AG20443 (cell line): ENCODE results near the gene RNF180.
"Not testable (repeated sequence)": the region's sequence is repeated elsewhere in the genome, so short reads cannot be mapped to it uniquely, and the experiment has no call there.

Source experiments
- DNase-seq: peaks from one replicate; pipeline ENCODE4 v3.0.0; 2012; ENCODE audit warnings: low spot score, mixed read lengths

RNF180 gene

DNA sequence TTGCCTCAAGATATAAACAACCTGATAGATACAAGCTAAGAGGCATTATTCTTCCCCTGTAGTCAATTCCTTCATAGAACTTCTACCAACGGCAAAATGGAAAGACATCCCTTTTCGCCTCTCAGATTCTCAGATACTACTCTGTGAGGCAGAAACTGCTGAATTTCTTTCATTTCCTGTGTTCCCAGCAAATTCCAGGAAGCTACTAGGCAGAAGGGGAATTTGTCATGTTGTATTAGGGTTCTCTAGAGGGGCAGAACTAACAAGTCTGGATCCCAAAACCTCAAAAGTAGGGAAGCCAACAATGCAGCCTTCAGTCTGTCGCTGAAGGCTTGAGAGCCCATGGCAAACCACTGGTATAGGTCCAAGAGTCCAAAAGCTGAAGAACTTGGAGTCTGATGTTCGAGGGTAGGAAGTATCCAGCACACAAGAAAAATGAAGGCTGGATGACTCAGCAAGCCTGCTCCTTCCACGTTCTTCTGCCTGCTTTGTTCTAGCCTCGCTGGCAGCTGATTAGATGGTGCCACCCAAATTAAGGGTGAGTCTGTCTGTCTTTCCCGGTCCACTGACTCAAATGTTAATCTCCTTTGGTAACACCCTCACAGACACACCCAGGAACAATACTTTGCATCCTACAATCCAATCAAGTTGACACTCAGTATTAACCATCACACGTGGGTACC, 15.2 kb downstream of the RNF180 start:
- no peak for DNase-seq

DNA sequence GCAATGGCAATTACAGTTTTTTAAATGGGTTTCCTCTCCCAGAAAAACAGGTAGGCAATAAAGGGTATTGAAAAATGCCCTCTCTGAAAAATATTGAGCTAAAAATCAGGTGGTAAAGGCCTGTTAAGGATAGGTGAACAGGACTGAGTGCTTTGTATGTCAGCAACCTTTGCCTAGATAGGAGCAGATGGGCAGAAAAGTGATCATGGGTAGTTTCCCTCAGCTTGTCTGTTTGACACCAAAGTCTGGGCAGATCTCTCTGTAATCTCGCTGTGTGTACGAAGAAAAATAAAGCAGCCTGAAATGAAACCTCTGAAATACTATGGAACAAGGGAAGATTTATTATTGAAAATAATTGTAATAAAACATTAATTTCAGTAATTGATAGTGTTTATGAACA, 15.8 kb downstream of the RNF180 start:
- no peak for DNase-seq

DNA sequence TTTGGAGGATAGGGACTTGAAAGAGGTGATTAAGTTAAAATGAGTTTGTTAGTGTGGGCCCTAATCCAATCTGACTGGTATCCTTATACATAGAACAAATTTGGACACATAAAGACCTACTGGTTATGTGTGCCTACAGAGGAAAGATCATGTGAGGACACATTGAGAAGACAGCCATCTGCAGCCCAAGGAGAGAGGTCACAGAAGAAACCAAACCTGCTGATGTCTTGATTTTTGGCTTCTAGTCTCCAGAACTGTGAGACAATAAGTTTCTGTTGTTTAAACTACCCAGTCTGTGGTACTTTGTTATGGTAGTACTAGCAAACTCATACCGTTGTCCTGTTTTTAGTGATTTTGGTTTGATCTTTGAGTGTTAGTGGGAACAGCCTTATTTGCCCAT, 18.3 kb downstream of the RNF180 start:
- DNase-seq, result no peak

DNA sequence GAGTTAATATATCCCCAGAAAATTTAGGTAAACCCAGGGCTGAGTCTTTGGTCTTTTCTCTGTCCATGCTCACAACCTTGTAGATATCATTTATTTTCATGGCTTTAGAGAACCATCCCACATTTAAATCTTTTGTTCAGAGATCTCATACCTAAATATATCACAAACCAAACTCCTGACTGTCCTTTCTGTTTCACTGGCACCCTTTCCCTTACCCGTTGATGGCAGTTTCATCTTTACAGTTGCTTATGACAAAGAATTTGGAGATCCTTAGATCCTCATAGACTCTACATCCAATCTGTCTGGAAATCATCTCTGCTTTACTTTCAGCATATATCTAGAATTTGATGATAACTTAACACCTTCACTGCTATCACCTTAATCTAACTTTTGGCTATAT, 19.2 kb downstream of the RNF180 start:
- no peak for DNase-seq

DNA sequence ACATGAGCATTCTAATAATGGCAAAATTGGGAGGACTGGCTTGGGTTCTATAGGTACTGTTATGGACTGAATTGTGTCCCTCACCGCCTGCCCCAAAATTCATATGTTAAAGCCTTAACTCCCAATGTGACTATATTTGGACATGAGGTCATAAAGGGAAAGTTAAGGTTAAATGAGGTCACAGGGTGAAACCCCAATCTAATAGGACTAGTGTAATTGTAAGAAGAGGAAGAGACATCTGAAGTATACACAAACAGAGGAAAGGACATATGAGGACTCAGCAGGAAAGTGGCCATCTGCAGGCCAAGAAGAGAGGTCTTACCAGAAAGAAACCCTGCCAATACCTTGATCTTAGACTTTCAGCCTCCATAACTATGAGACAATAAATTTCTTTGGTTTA, 23.1 kb downstream of the RNF180 start:
- no peak for DNase-seq

DNA sequence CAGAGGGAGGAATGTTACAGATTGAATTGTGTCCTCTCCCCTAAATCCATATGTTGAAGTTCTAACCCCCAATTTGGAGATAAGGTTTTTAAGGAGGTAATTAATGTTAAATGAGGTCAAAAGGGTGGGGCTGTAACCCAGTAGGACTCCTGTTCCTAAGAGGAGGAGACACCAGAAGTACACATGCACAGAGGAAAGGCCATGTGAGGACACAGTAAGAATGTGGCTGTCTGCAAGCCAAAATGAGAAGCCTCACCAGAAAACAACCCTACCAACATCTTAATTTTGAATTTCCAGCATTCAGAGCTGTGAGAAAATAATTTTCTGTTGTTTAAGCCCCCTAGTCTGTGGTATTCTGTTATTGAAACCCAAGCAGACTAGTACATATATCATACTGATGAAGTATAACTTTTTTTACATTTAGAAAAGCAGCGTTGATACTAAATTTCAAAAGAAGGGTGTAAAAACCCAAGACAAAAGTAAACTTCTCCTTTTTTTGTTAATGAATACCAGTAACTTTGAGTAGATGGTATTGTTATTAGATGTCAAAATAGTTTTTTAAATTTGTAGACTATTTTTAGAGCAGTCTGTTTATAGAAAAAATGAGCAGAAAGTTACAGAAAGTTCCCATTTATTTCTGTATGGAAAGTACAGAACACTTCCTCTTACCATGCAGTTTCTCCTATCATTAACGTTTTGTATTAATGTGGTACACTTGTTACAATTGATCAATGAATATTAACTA, 25.1 kb downstream of the RNF180 start:
- no peak for DNase-seq

DNA sequence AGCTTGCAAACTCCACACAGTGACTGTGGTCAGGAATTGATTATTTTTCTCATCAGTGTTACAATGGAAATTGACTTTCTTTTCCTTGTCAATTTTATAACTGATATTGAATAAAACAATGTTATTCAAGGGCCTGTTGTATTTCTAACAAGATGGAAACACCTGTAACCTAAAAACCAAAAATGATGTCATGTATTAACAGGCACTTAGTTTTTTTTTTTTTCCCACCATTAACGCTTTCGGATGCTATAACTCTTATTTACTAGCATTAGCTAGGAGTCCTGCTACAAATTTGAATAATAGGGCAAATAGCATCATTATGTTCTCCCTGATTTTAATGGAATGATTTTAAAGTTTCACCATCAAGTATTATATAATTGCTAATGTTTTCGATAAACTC, 30.3 kb downstream of the RNF180 start:
- no peak for DNase-seq

DNA sequence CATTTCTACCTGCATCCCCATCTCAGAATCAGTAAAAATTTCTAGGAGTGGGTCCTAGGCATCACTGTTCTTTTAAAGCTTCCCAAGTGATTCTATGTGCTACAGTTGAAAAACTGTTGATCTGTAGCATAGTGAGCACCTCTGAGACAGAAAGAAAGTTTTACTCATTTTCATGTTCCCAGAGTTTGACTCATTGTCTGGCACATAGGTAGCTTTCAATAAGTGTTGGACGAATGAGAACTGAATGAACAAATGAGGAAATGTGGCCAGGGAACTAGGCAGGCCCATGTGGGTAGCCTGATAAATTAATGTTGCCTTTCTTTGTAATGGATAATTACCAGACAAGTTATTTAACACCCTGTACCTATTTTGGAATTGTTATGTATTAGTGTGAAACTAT, 33.8 kb downstream of the RNF180 start:
- DNase-seq, result no peak

DNA sequence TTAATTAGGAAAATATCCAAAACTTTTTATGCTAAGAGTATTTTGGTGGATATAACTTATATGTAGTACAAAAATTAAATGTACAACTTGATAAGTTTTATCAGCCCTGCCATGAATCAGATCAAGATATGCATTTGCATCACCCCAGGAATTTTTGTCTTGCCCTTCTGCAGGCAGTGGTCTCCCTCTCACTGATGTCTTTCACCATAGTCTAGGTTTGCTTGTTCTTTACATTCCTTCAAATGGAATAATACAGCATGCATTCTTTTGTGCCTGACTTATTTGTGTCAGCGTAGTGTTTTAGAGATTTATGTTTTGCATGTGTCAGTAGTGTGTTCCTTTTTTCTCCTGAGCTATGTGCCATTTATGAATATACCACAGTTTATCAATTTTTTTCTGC, 36.4 kb downstream of the RNF180 start:
- DNase-seq, result no peak

DNA sequence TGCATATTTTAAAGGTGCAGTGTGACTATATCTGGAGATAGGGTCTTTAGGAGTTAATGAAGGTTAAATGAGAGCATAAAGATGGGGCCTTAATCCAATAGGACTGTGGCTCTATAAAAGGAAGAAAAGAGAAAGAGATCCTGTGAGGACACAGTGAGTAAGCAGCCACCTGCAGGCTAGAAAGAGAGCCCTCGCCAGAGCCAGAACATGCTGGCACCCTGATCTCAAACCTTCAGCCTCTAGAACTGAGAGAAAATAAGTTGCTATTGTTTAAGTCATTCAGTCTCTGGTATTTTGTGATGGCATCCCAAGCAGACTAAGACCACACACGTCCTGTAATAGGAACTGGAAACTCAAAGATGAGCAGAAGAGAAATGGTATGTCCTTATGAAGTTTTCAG, 41.0 kb downstream of the RNF180 start:
- no peak for DNase-seq

DNA sequence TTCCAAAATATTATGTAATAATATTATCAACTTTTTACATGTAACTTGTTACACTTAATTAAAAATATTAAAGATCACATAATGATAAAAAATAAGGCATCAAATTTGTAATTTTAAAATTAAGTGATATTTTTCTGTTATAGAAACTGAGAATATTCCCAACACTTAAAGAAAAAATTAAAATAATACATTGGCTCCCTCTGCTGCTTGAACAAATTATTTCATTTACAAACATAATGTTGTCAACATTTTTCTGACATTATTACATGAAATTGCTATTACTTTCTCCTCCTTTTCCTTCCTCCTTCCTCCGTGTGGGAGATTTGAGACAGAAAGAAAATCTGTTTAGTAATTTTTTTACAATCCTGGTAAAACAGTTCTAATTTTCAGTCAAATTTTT, 42.3 kb downstream of the RNF180 start:
- DNase-seq, result no peak

DNA sequence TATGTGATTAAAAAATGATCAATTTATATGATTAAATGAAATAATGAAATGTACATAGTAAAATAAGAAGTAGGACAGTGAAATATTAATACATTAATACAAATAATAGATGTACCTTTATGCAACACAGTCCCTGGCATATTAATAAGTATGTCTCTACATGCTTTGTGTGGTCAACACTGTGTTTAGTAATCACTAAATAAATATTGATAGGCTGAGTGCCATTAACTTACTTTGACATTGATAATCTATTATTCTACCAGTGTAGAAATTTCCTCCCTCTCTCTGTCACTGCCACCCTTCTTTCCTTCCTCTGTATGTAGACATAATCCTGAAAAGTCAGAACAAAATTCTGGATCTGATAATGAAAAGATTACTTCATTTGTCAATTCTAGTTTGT, 43.7 kb downstream of the RNF180 start:
- DNase-seq, result no peak

DNA sequence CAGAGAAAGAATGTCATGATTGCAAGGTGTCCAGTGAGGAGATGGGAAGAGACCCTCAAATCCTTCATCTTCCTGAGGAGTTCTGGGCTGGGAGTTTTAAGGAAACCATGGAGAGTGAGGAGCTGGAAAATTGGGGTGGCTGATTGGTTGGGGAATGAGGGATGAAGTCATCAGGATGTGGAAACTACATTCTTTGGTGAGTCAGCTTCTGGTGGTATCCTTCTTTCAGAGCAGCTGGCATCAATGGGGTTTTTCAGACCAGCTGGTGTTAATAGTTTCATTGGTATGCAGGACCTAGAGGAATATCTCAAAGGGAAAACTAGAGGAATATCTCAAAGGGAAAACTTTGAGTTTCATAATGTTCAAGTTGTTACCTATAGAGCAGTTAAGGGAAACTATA, 45.2 kb downstream of the RNF180 start:
- DNase-seq, result peak; percentile 79

DNA sequence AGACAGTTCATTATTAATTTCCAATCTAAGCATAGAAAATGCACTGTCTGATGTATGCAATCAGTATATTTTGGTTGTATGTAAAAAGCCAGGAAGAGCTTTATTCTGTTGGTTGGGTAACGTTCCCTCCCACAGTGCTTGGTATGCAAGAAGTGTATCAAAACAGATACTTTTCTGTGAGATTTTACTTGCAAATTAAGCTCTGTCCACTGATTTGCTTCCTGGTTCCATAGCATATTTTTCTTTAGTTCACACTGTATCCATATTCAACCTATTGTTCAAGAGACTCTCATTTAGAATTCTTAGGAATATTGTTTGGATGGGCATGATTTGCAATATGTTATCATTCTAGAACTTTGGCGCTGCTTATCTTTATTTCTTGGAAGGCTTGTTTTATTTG, 47.4 kb downstream of the RNF180 start:
- no peak for DNase-seq

DNA sequence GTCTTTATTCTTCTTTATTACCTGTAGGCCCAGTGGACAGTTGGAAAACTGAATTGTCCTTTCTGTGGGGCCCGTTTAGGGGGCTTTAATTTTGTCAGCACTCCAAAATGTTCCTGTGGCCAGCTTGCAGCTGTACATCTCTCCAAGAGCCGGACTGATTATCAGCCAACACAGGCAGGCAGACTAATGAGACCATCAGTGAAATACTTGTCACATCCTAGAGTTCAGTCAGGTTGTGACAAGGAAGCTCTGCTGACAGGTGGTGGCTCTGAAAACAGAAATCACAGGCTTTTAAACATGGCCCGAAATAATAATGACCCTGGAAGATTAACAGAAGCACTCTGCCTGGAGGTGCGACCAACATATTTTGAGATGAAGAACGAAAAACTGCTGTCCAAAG, 47.9 kb downstream of the RNF180 start:
- no peak for DNase-seq

DNA sequence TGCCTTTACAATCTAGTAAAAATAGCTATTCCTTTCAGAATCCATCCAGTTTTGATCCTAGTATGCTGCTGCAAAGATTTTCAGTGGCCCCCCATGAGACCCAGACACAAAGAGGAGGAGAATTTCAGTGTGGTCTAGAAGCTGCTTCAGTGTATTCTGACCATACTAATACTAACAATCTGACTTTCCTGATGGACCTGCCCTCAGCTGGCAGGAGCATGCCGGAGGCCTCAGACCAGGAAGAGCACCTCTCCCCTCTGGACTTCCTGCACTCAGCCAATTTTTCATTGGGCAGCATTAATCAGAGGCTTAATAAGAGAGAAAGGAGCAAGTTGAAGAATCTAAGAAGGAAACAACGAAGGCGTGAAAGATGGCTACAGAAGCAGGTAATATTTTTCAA, 48.5 kb downstream of the RNF180 start:
- no peak for DNase-seq

DNA sequence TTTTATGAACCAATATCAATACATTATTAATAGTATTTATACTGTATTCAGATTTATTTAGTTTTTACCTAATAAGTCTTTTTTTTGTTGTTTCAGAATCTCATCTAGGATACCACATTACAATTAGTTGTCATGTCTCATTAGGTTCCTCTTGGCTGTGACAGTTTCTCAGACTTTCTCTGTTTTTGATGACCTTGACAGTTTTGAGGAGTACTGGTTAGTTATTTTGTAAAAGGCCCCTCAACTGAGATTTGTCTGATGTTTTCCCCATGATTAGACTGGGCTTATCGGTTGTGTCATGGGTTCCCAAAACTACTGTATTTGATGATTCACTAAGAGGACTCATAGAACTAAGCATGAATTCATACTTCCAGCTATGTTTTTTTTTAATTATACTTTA, 56.3 kb downstream of the RNF180 start:
- DNase-seq, result no peak

DNA sequence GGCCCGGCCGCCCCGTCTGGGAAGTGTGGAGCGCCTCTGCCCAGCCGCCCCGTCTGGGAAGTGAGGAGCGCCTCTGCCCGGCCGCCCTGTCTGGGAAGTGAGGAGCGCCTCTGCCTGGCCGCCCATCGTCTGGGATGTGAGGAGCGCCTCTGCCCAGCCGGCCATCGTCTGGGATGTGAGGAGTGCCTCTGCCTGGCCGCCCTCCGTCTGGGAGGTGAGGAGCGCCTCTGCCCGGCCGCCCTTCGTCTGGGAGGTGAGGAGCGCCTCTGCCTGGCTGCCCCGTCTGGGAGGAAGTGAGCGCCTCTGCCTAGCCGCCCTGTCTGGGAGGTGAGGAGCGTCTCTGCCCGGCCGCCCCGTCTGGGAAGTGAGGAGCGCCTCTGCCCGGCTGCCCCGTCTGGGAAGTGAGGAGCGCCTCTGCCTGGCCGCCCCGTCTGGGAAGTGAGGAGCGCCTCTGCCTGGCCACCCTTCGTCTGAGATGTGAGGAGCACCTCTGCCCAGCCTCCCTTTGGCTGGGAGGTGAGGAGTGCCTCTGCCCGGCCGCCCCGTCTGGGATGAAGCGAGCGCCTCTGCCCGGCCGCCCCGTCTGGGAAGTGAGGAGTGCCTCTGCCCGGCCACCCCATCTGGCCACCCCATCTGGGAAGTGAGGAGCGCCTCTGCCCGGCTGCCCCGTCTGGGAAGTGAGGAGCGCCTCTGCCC, 59.8 kb downstream of the RNF180 start:
- DNase-seq, result not testable (repeated sequence)

DNA sequence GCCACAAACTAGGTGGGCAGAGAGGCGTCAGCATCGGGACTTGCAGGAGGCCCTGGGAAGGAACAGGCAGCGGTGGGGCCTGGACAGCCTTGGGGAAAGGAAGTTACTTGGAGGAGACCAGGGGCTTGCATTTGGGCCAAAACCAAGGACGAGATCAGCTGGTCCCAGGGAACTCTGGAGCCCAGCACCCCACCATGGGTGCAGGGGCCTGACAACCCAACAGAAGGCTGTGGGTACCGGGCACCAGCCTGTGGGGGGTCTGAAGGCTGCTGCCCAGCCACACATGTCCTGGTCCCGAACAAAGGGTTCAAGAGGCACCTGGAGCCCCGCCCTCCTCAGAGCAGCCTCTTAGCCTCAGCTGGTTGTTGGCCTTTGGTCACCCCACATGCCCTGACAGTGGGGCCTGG, 61.5 kb downstream of the RNF180 start:
- DNase-seq, result not testable (repeated sequence)

DNA sequence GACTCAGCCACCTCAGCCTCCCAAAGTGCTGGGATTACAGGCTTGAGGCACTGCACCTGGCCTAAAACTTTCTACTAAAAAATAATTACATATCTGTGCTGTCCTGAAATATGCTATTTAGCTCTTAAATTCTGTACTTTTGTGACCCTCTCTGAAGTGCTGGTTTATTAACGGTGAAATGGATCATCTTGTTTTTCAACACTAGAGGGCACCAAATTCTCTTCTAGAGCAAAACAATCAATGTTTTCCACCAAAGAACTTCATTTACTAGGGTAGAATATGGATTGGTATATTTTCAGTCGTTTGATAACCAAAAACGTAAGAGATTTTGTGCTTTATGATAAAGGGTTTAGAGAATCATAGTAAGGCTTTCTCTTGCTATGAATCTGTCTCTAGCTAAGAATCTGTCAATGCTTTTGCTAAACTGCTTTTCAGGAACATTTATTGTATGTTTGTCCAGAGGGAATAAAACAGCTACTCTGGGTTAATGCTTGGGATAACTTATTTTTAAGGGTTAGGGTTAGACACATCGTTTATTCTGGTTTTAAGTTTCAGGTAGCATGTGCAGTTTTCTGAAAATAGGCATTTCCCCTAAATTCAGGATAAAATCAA, 63.6 kb downstream of the RNF180 start:
- DNase-seq, result peak; percentile 55

DNA sequence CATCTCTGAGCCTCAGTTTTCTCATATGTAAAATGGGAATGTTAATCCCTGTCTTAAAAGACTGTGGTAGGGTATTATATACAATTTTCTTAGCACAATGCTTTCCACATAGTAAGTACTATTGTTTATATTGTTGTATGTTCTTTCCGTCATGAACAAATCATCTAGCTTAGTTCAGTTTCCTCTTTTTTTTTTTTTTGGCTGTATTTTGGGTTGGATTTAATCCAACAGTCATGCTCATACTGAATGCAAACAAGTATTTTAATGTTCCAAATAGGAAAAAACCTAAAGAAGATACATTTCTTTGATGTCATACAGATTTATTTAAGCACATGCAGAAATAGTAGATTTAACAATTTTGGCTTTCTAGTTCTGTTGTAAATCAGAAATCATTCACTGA, 95.1 kb downstream of the RNF180 start:
- no peak for DNase-seq

DNA sequence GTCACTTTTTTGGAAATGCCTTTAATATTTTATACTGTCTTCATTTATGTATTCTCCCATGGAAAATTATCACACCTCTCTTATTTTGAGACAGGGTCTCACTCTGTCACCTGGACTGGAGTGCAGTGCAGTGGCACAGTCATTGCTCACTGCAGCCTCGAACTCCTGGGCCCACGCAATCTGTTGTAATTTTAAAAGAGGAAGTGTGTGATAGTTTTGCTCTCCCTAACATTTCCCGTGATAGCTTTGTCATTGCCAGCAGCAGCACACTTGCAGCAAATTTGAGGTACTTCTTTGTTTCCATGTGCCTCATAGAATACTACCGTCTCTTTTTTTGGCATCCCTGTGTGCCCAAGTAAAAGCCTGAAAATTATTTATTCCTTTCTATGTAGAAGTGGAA, 103.5 kb downstream of the RNF180 start:
- DNase-seq, result no peak

DNA sequence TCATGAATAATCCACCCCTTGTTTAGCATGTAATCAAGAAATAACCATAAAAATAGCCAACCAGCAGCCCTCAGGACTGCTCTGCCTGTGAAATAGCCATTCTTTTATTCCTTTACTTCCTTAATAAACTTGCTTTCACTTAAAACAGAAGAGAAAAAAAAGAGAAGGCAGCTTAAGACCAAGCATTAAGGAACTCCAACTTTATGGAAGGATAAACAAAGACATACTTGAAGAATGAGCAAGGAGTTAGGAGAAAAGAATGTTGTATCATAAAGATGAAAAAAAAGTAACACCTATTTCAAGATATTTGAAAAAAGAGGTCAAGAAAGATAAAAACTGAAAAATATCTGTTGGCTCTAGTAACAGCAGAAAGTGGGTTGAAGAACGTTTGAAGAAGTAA, 107.6 kb downstream of the RNF180 start:
- DNase-seq, result no peak
